D721Med (cell line): ENCODE measurements around the gene ZNF777.

Experiments used
- DNase-seq: peaks from one replicate; pipeline ENCODE4 v3.0.0; 2011; ENCODE audit warnings: low spot score; ENCODE audit not compliant: insufficient read length
- FAIRE-seq: peaks from 2 replicates; lab custom pipeline; 2011; peaks lifted over from hg19 to GRCh38; lab: Jason Lieb, UNC
- TF ChIP-seq, protein P1 (sequence below): IDR thresholded peaks from 2 replicates; pipeline ENCODE4 v1.5.1; 2012; ENCODE audit warnings: mild to moderate bottlenecking, control low read depth; ENCODE audit not compliant: insufficient read depth; ENCODE audit errors: missing control alignments

The ZNF777 gene

DNA sequence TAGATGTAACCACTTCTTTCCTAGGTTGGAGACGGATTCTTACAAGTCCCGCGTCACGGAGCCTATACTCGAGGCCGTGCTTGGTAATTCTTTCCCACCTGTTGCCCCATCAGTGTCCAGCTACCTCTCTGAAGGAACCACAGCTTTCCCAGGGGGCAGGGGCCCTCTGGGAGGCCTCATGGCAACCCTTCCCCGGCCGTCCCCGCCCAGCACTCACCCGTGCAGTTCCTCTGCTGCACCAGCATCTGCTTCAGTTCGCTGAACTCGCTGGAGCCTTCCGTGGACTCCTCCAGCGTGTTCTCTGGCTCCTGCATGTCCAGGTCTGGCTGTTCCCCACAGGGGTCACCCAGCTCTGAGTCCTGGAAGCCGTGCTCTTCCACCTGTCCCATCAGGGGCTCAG lies 24.5 kb downstream of the ZNF777 start:
- TF ChIP-seq, protein P1, sequence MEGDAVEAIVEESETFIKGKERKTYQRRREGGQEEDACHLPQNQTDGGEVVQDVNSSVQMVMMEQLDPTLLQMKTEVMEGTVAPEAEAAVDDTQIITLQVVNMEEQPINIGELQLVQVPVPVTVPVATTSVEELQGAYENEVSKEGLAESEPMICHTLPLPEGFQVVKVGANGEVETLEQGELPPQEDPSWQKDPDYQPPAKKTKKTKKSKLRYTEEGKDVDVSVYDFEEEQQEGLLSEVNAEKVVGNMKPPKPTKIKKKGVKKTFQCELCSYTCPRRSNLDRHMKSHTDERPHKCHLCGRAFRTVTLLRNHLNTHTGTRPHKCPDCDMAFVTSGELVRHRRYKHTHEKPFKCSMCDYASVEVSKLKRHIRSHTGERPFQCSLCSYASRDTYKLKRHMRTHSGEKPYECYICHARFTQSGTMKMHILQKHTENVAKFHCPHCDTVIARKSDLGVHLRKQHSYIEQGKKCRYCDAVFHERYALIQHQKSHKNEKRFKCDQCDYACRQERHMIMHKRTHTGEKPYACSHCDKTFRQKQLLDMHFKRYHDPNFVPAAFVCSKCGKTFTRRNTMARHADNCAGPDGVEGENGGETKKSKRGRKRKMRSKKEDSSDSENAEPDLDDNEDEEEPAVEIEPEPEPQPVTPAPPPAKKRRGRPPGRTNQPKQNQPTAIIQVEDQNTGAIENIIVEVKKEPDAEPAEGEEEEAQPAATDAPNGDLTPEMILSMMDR: no peak

DNA sequence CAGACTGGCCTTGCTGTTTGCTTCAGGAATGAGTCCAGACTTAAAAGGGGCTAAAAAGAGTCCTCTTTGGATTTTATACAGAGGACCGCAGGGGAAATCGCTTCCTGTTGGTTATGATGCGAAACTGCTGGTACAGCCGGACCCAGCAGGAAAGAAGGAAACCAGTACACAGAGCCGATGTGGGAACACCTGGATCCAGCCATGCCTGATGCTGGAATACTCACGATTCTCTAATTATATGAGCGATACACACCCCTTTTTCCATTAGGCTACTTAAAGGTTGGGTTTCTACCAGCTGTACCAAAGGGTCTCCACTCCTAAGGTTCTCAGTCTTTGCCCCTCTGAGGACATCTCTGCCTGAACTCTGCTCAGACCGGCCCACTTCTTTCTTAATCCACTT lies 27.7 kb downstream of the ZNF777 start:
- no peak for DNase-seq
- TF ChIP-seq, protein P1: no peak
- no peak for FAIRE-seq

More for the DNA sequence above, 24.5 kb downstream of the ZNF777 start:
- no peak for FAIRE-seq
- DNase-seq: no peak

DNA sequence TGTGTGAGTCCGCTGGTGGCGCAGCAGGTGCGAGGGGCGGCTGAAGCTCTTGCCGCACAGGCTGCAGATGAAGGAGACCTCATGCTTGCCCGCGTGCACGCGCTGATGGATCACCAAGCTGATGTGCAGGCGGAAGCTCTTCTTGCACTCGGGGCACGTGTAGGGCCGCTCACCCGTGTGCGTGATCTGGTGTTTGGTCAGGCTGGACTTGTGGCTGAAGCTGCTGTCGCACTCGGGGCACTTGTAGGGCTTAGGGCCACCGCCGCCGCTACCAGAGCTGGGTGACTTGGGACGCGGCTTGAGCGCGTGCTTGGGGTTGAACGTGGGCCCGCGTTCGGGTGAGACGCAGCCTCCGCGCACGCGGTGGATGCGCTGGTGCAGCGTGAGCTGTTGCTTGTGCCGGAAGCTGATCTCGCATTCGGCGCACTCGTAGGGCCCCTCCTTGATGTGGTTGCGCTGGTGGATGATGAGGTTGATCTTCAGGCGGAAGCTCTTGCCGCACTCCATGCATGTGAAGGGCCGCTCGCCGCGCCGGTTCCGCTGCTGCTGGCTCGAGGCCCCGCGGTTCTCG lies 28.7 kb downstream of the ZNF777 start:
- TF ChIP-seq, protein P1: no peak
- no peak for DNase-seq
- FAIRE-seq: no peak

DNA sequence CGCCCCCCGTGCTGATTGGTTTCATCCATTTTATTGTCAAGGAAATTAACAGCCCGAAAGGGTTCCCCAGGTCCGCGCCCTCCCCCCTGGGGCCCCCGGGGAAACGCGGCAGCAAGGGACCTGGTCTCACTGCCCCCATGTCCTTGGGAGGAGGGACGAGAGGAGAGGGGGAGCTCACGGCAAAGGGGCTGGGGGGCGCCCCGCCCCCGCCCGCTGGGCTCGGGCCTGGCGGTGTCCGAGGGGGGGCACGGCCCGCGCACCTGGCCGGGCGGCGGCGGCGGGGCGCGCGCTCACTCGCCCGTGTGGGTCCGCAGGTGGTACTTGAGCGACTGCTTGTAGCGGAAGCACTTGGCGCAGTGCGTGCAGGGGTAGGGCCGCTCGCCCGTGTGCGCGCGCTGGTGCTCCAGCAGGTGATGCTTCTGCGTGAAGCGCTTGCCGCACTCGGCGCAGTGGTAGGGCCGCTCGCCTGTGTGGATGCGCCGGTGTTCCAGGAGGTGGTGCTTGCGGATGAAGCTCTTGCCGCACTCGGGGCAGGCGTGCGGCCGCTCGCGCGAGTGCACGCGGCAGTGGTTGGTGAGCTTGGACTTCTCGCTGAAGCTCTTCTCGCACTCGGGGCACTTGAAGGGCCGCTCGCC lies 29.3 kb downstream of the ZNF777 start:
- DNase-seq (no peak), FAIRE-seq (no peak)
- TF ChIP-seq, protein P1: no peak

DNA sequence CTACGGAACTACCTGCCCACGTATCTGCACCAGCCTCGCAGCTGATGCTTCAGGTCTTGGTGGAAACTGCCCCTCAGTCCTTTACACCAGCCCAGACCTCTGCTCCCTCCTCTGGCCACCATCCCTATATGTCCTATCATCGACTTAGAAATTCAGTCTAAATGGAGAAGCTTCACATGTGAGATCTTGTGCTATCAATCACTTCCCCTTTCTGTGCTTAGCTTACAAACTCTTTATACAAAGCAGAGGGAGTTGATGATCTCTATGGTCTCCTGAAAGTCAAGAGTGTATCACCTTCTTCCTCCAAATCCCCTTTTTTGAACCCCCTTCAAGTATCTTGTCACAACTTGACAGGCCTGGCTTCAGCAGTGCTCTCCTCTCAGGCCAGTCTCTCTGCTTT lies 30.7 kb downstream of the ZNF777 start:
- TF ChIP-seq, protein P1: no peak
- DNase-seq (no peak), FAIRE-seq (no peak)

DNA sequence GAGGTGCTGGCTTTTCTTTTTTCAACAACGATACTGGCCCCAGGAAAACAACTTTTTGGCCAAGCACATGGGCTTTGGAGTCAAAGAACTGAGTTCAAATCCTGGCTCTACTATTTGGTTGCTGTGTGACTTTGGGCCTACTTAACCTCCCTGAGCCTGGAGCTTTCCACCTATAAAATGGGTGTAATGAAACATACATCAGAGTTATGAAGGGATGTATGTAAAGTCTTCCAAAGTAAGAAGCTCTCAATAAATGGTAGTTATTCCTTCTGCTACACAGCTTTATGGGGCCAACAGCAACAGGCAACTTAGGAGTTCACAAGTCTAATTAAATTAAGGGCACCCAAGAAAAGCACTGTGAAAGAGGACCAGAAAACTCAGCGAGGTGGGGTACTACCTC lies 33.0 kb downstream of the ZNF777 start:
- no peak for DNase-seq
- TF ChIP-seq, protein P1: no peak
- FAIRE-seq: no peak

DNA sequence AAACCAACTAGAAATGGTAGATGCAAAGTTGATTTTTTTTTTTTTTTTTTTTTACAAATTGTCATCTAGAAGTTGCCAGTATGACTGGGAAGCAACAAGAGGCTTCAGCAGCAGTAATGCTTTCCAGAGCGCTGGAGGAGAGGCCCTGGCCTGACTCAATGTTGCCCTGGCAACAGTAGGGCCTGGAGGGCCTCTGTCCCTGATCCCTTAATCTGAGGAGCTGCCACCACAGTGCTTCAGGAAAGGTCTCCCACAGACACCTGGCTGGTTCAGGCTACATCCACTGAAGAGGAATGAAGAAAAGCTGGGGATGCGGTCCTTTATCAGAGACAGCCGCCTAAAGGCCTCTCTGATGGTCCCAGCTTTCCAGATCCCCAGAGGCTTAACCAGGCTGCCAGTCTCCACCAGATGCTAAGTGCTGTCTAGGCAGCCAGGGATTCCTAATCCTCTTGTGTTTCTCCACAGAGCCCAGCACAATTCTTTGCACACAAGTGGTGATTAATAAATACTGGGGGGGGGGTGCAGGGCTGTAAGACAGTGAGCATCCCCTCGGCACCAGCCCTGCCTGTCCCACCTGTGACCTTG lies 33.7 kb downstream of the ZNF777 start:
- peak; percentile 37 for DNase-seq
- FAIRE-seq: peak; percentile 69
- TF ChIP-seq, protein P1: no peak
